Measurements from ENCODE around the gene KCNJ4.
A peak's percentile ranks its signal among the peaks of the same experiment; 100 is the strongest.

The KCNJ4 gene

GRCh38 chr22:38494498-38494897 is 39.5 kb upstream of the KCNJ4 start:
- ATAC-seq = peak; percentile 53; the same call in 1 of the 3 replicates
- TF ChIP-seq PPARA (CRISPR knock-in tag; IDR thresholded peaks at IDR 0.05; ENCODE audit: borderline replicate concordance) = no peak
- no peak for TF ChIP-seq ZNF565 (CRISPR knock-in tag; conservative IDR thresholded peaks at IDR 0.05; ENCODE audit: low read depth)
- no peak for TF ChIP-seq ARNTL (CRISPR knock-in tag; IDR thresholded peaks at IDR 0.05; ENCODE audit: borderline replicate concordance, low read depth)
- TF ChIP-seq ZNF70 (CRISPR knock-in tag; IDR thresholded peaks at IDR 0.05) = no peak
- TF ChIP-seq ISL1 (CRISPR knock-in tag; IDR thresholded peaks at IDR 0.05) = peak; percentile 28; the same call in 1 of the 2 replicates

- no peak for TF ChIP-seq ZFP30 (CRISPR knock-in tag; IDR thresholded peaks at IDR 0.05)
- no peak for TF ChIP-seq ZNF70 (CRISPR knock-in tag; IDR thresholded peaks at IDR 0.05)
- no peak for TF ChIP-seq CREB5 (CRISPR knock-in tag; IDR thresholded peaks at IDR 0.05; ENCODE audit: low read depth)
- no peak for TF ChIP-seq ZC3H10 (CRISPR knock-in tag; IDR thresholded peaks at IDR 0.05)
- TF ChIP-seq ZFP3 (CRISPR knock-in tag; IDR thresholded peaks at IDR 0.05) = no peak
- no peak for TF ChIP-seq TOX (CRISPR knock-in tag; IDR thresholded peaks at IDR 0.05; ENCODE audit: borderline replicate concordance)
- no peak for TF ChIP-seq SNAI2 (CRISPR knock-in tag; IDR thresholded peaks at IDR 0.05)
- no peak for TF ChIP-seq GLIS3 (CRISPR knock-in tag; IDR thresholded peaks at IDR 0.05)
- TF ChIP-seq TCF4 (CRISPR knock-in tag; IDR thresholded peaks at IDR 0.05; ENCODE audit: borderline replicate concordance) = no peak
- no peak for TF ChIP-seq RARB (CRISPR knock-in tag; IDR thresholded peaks at IDR 0.05)
- no peak for TF ChIP-seq POU6F1 (CRISPR knock-in tag; IDR thresholded peaks at IDR 0.05; ENCODE audit: borderline replicate concordance, low read depth)
- no peak for TF ChIP-seq PPARA (CRISPR knock-in tag; IDR thresholded peaks at IDR 0.05; ENCODE audit: borderline replicate concordance)
- no peak for TF ChIP-seq OSR1 (CRISPR knock-in tag; IDR thresholded peaks at IDR 0.05)
- no peak for TF ChIP-seq ESRRG (CRISPR knock-in tag; IDR thresholded peaks at IDR 0.05)
- TF ChIP-seq ISL1 (CRISPR knock-in tag; IDR thresholded peaks at IDR 0.05) = no peak
- TF ChIP-seq ARNTL (CRISPR knock-in tag; IDR thresholded peaks at IDR 0.05; ENCODE audit: borderline replicate concordance, low read depth) = no peak
- TF ChIP-seq PATZ1 (CRISPR knock-in tag; IDR thresholded peaks at IDR 0.05; ENCODE audit: borderline replicate concordance) = no peak
- no peak for TF ChIP-seq CSRNP3 (CRISPR knock-in tag; IDR thresholded peaks at IDR 0.05)
- TF ChIP-seq ZNF565 (CRISPR knock-in tag; conservative IDR thresholded peaks at IDR 0.05; ENCODE audit: low read depth) = no peak
- no peak for TF ChIP-seq CSDC2 (CRISPR knock-in tag; IDR thresholded peaks at IDR 0.05)
- no peak for ATAC-seq
These were observed 36.8 kb upstream of the KCNJ4 start for GRCh38 chr22:38491707-38492348.

- no peak for TF ChIP-seq SNAI2 (CRISPR knock-in tag; IDR thresholded peaks at IDR 0.05)
- no peak for TF ChIP-seq ZNF565 (CRISPR knock-in tag; conservative IDR thresholded peaks at IDR 0.05; ENCODE audit: low read depth)
- TF ChIP-seq ZFP30 (CRISPR knock-in tag; IDR thresholded peaks at IDR 0.05) = no peak
- TF ChIP-seq ZNF8 (CRISPR knock-in tag; IDR thresholded peaks at IDR 0.05) = no peak
- TF ChIP-seq ESRRG (CRISPR knock-in tag; IDR thresholded peaks at IDR 0.05) = no peak
- TF ChIP-seq ZFP3 (CRISPR knock-in tag; IDR thresholded peaks at IDR 0.05) = no peak
- no peak for TF ChIP-seq TCF4 (CRISPR knock-in tag; IDR thresholded peaks at IDR 0.05; ENCODE audit: borderline replicate concordance)
- no peak for ATAC-seq
These were observed 35.9 kb upstream of the KCNJ4 start for GRCh38 chr22:38490915-38491314.

GRCh38 chr22:38490475-38490874 is 35.5 kb upstream of the KCNJ4 start:
- no peak for TF ChIP-seq TSHZ2 (CRISPR knock-in tag; IDR thresholded peaks at IDR 0.05)

More at GRCh38 chr22:38490475-38490874, 35.5 kb upstream of the KCNJ4 start:
- no peak for ATAC-seq
